ENCODE data around the gene RAB5B. TPM values are rescaled to one million over a fixed set of nuclear protein-coding genes. Genes with fewer than 3 reads are reported as not detected.

RAB5B gene
- total RNA-seq, 4 donors from 2014 or later, result 116 to 189 (median 138) TPM

DNA sequence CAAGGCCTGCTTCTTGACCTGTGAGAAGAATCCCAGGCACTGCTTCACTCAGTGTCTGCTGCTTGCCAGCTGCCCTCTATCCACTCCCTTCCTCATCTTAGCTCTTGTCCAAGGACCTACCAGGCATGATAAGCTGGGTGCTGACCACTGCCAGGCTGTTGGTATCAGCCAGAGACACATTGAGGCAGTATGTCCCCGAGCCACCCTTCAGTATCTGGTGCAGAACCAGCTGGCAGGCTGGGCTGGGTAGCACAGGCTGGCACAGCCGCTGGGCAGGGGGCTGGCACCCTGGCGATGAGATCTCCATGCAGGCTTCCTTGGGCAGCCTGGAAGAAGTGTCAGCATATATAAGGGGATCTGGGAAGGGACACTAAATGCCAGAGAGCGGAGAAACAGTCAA is 18.5 kb upstream of the RAB5B start:
- Histone ChIP-seq H3K27me3 (no peaks in the 10 kb centered on the region), H3K4me3 (no peak overlapping the region), H3K27ac (replicated peaks in 1 of 4) (no peak overlapping the region), H3K36me3 (peaks cover 22 to 38% (median 30%) of the 10 kb centered on the region in 4 donors), H3K9me3 (no peaks in the 10 kb centered on the region), H3K4me1 (no peaks in the 10 kb centered on the region)
- DNase-seq (ENCODE audit: extremely low spot score), result no peak
- intact Hi-C loops (cut with DNase I), result no loop called here
- TF ChIP-seq POLR2A (IDR thresholded peaks at IDR 0.05; ENCODE audit: low read depth), result no peak
- TF ChIP-seq, protein P1, sequence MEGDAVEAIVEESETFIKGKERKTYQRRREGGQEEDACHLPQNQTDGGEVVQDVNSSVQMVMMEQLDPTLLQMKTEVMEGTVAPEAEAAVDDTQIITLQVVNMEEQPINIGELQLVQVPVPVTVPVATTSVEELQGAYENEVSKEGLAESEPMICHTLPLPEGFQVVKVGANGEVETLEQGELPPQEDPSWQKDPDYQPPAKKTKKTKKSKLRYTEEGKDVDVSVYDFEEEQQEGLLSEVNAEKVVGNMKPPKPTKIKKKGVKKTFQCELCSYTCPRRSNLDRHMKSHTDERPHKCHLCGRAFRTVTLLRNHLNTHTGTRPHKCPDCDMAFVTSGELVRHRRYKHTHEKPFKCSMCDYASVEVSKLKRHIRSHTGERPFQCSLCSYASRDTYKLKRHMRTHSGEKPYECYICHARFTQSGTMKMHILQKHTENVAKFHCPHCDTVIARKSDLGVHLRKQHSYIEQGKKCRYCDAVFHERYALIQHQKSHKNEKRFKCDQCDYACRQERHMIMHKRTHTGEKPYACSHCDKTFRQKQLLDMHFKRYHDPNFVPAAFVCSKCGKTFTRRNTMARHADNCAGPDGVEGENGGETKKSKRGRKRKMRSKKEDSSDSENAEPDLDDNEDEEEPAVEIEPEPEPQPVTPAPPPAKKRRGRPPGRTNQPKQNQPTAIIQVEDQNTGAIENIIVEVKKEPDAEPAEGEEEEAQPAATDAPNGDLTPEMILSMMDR (IDR thresholded peaks at IDR 0.05), result no peak
- WGBS, result 98% methylated on average over 4 of the region's 4 CpGs

DNA sequence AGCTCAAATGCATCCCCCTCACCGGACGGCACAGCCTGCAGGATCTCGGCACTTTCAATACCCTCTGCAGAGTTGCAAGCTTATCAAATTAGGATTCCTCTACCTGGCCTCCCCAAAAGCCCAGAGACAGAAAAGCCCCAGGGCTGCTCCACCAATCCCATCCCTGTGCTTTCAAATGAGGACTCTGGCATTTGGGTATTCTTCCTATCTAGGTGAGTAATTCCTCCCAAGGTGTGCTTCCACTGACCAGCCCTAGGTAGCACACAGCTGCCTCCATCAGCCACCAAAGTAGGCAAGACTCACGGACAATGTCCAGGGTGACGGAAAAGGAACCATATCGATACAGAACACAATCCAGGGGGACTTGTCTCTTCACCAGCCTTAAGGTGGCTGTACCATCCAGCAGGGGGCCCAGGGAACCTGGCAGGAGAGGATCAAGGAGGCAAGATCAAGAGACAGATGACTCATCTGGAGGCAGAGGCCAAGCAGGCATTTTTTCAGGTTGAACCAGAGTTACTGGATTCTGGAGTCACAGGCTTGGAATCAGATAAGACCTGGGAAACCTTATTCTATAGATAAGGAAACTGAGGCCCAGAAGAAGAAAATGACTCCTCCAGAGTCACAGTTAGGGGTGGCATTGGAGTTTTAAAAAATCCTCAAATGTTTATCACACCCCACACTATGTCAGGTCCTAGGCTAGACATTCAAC is 17.9 kb upstream of the RAB5B start:
- Histone ChIP-seq H3K27ac (replicated peaks in 1 of 4) (no peak overlapping the region), H3K4me3 (no peak overlapping the region), H3K27me3 (no peaks in the 10 kb centered on the region), H3K4me1 (no peaks in the 10 kb centered on the region), H3K36me3 (peaks cover 22 to 37% (median 30%) of the 10 kb centered on the region in 4 donors), H3K9me3 (no peaks in the 10 kb centered on the region)
- intact Hi-C loops (cut with DNase I), result no loop called here
- WGBS, result 92% methylated on average over 6 of the region's 6 CpGs
- no peak for DNase-seq (ENCODE audit: extremely low spot score)
- TF ChIP-seq POLR2AphosphoS5 (IDR thresholded peaks at IDR 0.05), result no peak
- TF ChIP-seq EP300 (IDR thresholded peaks at IDR 0.05), result no peak
- TF ChIP-seq POLR2A (IDR thresholded peaks at IDR 0.05; ENCODE audit: low read depth), result no peak
- TF ChIP-seq, protein P1 (IDR thresholded peaks at IDR 0.05), result no peak

DNA sequence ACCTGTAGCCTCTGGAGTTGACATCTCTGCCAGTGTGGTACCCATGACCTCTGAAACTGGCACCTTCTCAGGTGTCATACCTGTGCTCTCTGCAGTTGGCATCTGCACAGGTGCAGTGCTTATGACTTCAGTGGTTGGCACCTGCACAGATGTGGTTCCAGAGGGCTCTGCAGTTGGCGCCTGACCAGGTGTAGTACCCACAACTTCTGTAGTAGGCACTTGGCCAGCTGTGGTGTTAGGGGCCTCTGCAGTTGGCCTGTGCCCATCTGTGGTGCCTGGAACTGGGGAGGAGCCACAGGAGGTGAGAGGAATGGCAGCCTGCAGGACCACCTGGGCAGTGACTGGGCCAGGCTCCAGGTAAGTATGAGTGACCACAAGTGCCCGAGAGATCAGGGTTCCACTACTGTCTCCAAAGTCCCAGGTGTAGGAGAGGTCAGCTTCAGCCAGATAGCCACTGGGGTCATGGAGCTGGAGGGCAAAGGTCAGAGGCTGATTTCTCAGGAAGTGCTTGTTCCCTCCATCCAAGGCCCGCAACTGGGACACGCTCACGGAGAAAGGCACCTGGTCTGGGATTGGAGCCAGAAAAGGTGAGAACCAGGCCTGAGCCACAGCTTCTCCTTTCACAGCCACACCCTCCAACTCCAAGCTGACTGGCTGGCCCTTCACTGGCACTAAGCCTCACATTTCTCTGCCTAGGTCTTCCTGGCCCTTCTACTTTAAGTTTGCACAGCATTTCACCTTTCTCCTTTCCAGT is 16.6 kb upstream of the RAB5B start:
- Histone ChIP-seq H3K27me3 (no peaks in the 10 kb centered on the region), H3K4me3 (no peak overlapping the region), H3K36me3 (peaks cover 13 to 24% (median 19%) of the 10 kb centered on the region in 4 donors), H3K9me3 (no peaks in the 10 kb centered on the region), H3K4me1 (no peaks in the 10 kb centered on the region), H3K27ac (replicated peaks in 1 of 4) (no peak overlapping the region)
- intact Hi-C loops (cut with DNase I), result no loop called here
- DNase-seq (ENCODE audit: extremely low spot score), result no peak
- 93% methylated on average over 4 of the region's 5 CpGs for WGBS
- TF ChIP-seq, protein P1 (IDR thresholded peaks at IDR 0.05), result no peak
- TF ChIP-seq POLR2A (IDR thresholded peaks at IDR 0.05; ENCODE audit: low read depth) (no peak), POLR2AphosphoS5 (IDR thresholded peaks at IDR 0.05) (no peak), EP300 (IDR thresholded peaks at IDR 0.05) (no peak)

DNA sequence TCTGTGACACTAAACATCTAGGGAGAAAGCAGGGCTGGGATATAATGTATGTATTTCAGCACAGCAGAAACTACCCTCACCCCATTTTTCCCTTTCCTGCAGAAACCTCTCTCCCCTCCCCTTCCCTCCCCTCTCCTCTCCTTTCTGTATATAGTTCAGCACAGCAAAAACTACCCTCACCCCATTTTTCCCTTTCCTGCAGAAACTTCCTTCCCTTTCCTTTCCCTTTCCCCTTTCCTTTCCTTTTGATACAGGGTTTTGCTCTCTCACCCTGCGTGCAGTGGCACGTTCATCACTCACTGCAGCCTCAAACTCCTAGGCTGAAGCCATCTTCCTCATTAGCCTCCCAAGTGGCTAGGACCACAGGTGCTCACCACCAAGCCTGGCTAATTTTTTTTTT is 10.1 kb upstream of the RAB5B start:
- H3K27me3 ChIP-seq, result no peaks in the 10 kb centered on the region
- no peak overlapping the region for H3K4me3 ChIP-seq
- 82% methylated on average over 2 of the region's 2 CpGs for WGBS
- H3K4me1 ChIP-seq, result peaks cover 13 to 27% (median 23%) of the 10 kb centered on the region in 4 donors
- intact Hi-C loops (cut with DNase I), result no loop called here
- DNase-seq (ENCODE audit: extremely low spot score), result no peak
- no peak overlapping the region for H3K27ac ChIP-seq (replicated peaks in 1 of 4)
- TF ChIP-seq, protein P1 (IDR thresholded peaks at IDR 0.05), result no peak
- peaks cover 0 to 6% (median 5%) of the 10 kb centered on the region in 4 donors for H3K36me3 ChIP-seq
- no peaks in the 10 kb centered on the region for H3K9me3 ChIP-seq

All from esophagus muscularis mucosa (tissue), 4 donors.